Germinal center (tissue), 1 donor: ENCODE results near the gene VNN1.

Source experiments
- DNase-seq: peaks from one replicate; pipeline ENCODE4 v3.0.0; 2012; ENCODE audit warnings: mixed read lengths, low spot score

The VNN1 gene

GRCh38 chr6:132713352-132714134 is at the start of gene VNN1:
TSS of gene VNN1 (minus strand) at chr6:132714055. CDS start at chr6:132714035, 20 bp downstream.
- DNase-seq = peak; percentile 42

- DNase-seq = peak; percentile 83
These were observed 49.4 kb upstream of the VNN1 start for GRCh38 chr6:132763269-132763668.

- no peak for DNase-seq
These were observed 46.4 kb upstream of the VNN1 start for GRCh38 chr6:132760256-132760655.

GRCh38 chr6:132758689-132759088 is 44.8 kb upstream of the VNN1 start:
- DNase-seq = no peak

- no peak for DNase-seq
These were observed 38.4 kb upstream of the VNN1 start for GRCh38 chr6:132752255-132752654.

- no peak for DNase-seq
These were observed 38.0 kb upstream of the VNN1 start for GRCh38 chr6:132751828-132752227.

GRCh38 chr6:132751306-132751705 is 37.5 kb upstream of the VNN1 start:
- no peak for DNase-seq

- peak; percentile 32 for DNase-seq
These were observed 36.8 kb upstream of the VNN1 start for GRCh38 chr6:132750455-132751248.

GRCh38 chr6:132749111-132749510 is 35.3 kb upstream of the VNN1 start:
- no peak for DNase-seq

- DNase-seq = no peak
These were observed 34.6 kb upstream of the VNN1 start for GRCh38 chr6:132748446-132748845.

GRCh38 chr6:132746048-132746447 is 32.2 kb upstream of the VNN1 start:
- no peak for DNase-seq

GRCh38 chr6:132742495-132742894 is 28.6 kb upstream of the VNN1 start:
- no peak for DNase-seq

GRCh38 chr6:132741281-132741680 is 27.4 kb upstream of the VNN1 start:
- no peak for DNase-seq

GRCh38 chr6:132736239-132736638 is 22.4 kb upstream of the VNN1 start:
- no peak for DNase-seq

GRCh38 chr6:132734694-132735236 is 20.9 kb upstream of the VNN1 start:
- no peak for DNase-seq

GRCh38 chr6:132733814-132734213 is 20.0 kb upstream of the VNN1 start:
- no peak for DNase-seq

GRCh38 chr6:132733283-132733682 is 19.4 kb upstream of the VNN1 start:
- no peak for DNase-seq

GRCh38 chr6:132731086-132731485 is 17.2 kb upstream of the VNN1 start:
- no peak for DNase-seq

GRCh38 chr6:132730560-132730959 is 16.7 kb upstream of the VNN1 start:
- no peak for DNase-seq

GRCh38 chr6:132728616-132729015 is 14.8 kb upstream of the VNN1 start:
- no peak for DNase-seq

GRCh38 chr6:132726608-132726975 is 12.7 kb upstream of the VNN1 start:
- no peak for DNase-seq

- no peak for DNase-seq
These were observed 12.2 kb upstream of the VNN1 start for GRCh38 chr6:132725947-132726607.

GRCh38 chr6:132725471-132725870 is 11.6 kb upstream of the VNN1 start:
- no peak for DNase-seq
